Stimulated activated CD8-positive, alpha-beta memory T cell treated with anti-CD3 and anti-CD28 coated beads, Interleukin-12 subunit alpha, Interleukin-12 subunit beta, amount 100 ng/mL, for 24 hours (primary cell): ENCODE measurements around the gene PCSK5.
"Not testable (repeated sequence)": the region's sequence is repeated elsewhere in the genome, so short reads cannot be mapped to it uniquely, and the experiment has no call there.

ENCODE experiments used
- DNase-seq: peaks from one replicate; pipeline ENCODE4 v3.0.0-alpha.2; 2020; ENCODE audit errors: extremely low read depth

PCSK5 gene

DNA sequence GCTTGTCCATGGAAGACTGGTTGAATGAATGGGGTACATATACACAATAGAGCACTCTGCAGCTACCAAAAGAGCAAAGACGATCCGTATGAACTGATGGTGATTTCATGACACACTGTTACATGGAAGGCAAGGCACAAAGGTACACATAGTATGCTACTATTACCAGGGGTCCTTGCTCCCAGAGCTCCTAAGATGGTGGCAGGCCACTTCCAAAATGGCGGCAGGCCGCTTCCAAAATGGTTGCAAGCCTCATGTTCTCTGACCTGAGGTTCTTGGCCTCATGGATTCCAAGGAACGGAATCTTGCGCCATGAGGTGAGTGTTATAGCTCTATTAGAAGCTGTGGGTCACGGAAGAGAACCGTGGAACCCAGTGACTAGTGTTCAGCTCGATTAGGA, 356.2 kb downstream of the PCSK5 start:
- DNase-seq = no peak

- no peak for DNase-seq
Observed at GRCh38 chr9:76247426-76247825, 357.0 kb downstream of the PCSK5 start.

- DNase-seq = no peak
Observed at GRCh38 chr9:76249309-76249708, 358.8 kb downstream of the PCSK5 start.

GRCh38 chr9:76255781-76256455, 365.4 kb downstream of the PCSK5 start:
- no peak for DNase-seq

DNA sequence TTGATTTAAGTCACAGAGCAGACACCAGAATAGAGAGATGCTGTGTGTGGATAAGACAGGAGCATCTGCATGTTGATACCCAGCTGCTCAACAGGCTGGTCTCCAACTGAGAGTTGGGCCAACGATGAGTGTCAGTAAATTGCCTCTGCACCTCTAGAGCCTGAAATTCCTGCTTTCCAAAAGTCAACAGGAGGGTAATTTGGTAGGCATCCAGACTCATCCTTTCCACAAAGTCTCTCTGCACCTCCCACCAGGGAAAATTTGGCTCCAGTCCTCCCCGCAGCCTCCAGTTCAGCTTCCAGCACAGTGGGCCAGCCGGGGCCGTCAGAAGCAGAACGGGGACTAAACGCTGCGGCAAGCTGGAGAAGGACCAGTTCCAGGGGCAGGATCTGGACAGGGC, 366.8 kb downstream of the PCSK5 start:
- no peak for DNase-seq

- no peak for DNase-seq
Observed at GRCh38 chr9:76266649-76267283, 376.3 kb downstream of the PCSK5 start.

- no peak for DNase-seq
Observed at GRCh38 chr9:76267284-76267652, 376.8 kb downstream of the PCSK5 start.

DNA sequence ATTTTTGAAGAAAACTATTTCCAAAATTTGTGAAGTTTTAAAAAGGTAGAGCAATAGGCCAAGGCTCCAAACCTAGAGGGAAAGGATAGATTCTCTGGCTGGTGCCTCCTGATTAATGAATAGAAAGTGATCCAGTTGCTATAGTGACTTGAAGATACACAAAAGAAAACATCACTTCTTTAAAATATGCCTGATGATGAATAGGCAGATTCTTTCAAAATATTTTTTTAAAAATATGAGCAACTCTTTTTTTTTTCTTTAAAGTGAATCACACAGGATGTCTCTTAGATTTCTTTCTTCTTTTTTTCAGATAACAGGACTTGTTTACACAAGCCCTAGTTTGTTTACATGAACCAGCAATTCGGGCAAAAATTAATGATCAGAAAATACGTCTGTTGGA, 379.3 kb downstream of the PCSK5 start:
- DNase-seq = no peak

DNA sequence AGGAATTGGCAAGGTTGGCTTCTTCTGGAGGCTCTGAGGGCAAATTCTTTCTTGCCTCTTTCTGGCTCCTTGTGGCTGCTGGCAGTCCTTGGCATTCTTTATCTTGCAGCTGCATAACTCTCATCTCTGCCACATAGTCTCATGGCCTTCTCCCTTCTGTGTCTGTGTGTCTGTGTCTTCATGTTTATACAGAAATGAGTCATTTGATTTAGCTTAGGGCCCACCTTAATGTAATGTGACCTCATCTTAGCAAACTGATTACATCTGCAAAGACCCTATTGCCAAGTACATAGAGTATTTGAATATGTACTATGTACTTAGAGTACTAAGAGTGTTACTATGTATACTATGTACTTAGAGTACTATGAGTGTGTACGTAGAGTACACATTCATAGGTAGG, 381.3 kb downstream of the PCSK5 start:
- no peak for DNase-seq

DNA sequence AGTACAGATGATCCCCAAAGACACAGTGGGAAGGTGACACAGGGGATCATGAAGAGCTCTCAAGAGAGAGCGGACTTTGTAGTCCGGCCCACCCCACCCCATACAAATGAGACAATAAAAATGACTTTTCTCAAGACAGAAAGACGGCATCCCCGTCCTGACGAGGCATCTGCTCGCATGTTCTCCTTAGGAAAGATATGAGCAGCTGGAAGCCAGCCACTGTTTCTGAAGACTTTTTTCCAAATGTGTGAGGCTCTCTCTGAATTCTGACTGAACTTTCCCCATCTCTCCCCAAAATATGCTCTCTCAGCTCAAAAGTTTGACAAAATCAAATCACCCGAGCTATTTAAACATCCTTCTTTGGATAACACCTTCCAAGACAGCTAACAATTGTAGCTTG, 398.6 kb downstream of the PCSK5 start:
- DNase-seq = no peak

DNA sequence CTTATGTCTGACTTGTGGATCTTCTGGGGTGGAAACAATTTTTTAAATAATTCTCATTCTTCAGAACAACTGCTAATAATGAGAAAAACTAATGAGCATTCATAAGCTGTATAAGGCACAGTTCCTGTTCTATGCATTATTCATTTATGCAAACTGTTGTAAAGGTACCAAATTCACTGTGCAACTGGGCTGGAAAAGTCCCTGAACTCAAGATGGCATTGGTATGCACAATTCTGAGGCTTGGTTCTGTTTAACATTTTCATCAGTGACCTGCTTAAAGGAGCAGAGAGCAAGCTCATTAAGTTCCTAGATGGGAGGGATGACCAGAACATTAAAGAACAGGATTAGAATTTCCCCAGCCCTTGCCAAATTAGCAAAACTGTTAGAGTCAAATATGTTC, 399.2 kb downstream of the PCSK5 start:
- no peak for DNase-seq

- DNase-seq = no peak
Observed at GRCh38 chr9:76290555-76290954, 400.1 kb downstream of the PCSK5 start.

GRCh38 chr9:76292246-76292645, 401.8 kb downstream of the PCSK5 start:
- DNase-seq = no peak

DNA sequence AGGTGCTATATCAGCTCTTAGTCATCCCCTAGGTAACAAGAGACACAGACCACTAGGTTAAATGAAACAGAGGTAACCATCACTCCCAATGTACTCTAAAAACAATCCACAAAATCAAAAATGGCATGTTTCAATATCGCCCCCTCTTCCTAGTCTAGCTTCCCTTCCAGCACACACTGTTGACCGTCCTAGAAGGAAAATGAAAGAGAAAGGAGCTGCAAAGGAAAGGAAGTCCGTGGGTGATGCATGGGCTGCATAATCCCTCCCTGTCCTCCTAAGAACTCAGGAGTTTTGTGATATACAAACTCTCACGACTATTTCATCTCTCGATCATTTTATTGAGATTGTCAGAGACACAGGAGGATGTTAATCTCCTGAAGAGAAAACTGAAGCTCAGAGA, 402.2 kb downstream of the PCSK5 start:
- DNase-seq = no peak

- no peak for DNase-seq
Observed at GRCh38 chr9:76294301-76294700, 403.8 kb downstream of the PCSK5 start.

DNA sequence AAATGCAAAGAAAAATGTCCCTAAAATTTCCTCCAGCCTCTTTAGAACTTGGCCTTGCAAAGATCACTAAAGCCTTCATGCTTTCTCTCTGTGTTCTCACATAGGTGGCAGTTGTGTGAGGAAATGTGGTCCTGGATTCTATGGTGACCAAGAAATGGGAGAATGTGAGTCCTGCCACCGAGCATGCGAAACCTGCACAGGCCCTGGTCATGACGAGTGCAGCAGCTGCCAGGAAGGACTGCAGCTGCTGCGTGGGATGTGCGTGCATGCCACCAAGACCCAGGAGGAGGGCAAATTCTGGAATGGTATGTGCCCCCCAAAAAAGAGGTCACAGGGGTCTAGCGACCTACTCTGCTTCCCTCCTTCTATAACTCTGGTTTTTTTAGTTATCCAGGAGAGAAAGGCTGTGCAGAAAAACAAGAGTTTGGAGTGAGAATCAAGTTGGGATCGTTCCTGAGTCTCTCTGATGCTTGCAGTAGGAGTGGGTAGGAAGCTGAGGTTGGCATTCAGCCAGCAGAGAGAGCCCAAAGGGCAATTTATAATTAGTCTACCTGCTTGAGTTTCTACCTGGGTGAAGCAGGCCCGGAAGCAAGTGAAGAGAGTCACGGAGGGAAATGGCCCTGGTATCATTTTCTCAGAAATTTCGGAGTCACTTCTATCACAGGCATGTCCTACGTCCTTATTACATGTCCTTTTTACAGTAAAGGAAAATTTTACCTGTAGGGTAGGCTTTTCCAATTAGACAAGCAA, 406.3 kb downstream of the PCSK5 start:
- DNase-seq = no peak

- DNase-seq = no peak
Observed at GRCh38 chr9:76297721-76298239, 407.3 kb downstream of the PCSK5 start.

DNA sequence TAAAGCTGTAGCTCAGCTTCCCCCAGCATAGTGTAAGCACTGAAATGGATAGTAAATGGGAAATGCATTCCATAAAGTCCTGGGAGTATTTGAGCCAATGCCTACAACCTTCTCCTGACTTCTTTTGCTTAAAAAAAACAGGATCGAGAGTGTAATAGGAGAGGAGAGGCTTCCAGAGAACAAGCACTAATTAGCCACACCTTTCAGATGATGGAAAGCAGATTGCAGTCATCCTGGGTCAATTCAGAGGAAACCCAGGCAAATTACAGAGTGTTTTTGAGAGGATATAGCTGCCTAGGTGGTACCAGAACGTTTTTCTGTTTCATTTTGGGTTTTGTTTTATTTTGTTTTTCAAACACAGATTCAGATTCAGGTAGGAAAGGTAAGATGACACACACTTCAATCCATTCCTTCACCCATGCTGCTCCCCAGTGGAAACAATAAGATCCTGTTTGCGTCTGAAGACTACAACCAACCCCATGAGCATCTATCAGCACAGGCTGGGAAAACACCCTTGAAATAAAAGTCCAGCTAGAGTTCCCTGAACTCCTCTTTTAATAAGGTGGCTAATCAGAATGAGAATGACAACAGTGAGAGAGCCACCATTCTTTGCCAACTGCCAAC, 408.2 kb downstream of the PCSK5 start:
- DNase-seq = no peak

- no peak for DNase-seq
Observed at GRCh38 chr9:76302543-76302942, 412.1 kb downstream of the PCSK5 start.

DNA sequence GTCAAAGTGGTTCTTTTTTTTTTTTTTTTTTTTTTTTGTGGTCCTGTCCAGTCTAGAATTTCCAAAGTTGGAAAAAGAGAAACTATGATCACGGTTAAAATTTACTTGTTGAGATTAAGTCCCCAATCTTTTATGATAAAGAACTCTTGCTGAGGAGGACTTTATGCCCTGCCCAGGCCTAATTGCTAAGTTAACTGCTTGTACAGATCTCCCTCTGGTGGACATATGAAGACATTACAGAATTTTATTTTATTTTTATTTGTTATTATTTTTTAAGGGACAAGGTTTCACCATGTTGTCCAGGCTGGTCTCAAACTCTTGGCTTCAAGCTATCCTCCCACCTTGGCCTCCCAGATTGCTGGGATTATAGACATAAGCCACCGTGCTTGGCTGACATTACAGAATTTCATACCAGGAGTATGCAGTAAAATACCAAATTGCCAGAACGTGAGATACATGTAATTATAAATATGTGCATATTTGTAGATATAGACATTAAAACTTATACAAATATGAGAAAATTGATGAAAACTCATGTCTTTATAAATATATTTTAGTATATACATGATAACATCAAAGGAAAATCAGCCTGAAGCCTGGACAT, 412.6 kb downstream of the PCSK5 start:
- no peak for DNase-seq

DNA sequence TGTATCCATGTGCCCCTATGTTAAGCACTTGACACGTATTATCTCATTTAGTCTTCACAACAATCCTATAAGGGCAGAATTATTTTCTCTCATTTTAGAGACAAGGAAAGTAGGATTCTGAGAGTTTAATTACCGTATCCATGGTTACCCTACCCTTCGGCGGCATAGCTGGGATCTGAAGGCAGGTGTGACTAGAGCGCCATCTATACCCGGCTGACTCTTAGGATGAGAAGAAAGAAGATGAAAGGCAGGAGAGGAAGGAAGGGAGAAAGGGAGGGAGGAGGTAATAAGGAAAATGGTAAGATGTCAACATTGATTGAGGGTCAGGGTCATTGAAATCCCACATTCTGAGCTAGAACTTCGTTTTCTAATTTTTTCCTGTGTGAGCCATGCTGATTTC, 416.6 kb downstream of the PCSK5 start:
- DNase-seq = not testable (repeated sequence)

DNA sequence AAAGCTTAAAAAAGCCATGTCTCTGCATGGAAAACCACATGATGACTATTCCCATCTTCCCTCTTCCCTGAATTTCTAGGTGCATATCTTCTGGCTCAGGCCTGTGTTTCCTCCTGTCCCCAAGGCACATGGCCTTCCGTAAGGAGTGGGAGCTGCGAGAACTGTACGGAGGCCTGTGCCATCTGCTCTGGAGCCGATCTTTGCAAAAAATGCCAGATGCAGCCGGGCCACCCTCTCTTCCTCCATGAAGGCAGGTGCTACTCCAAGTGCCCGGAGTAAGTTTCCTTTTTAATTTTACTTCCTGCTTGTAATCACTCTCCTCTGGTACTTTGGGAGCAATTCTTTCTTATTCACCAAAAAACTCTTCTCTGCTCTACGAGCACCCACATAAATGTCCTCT, 420.1 kb downstream of the PCSK5 start:
- no peak for DNase-seq
